Tibial nerve (tissue), 4 donors: ENCODE measurements around the gene IGSF6. TPM values are rescaled to one million over a fixed set of nuclear protein-coding genes. Genes with fewer than 3 reads are reported as not detected.

Experiments used
- DNase-seq, 2 donors: peaks; one replicate each; pipeline ENCODE4 v3.0.0-alpha.2; 2019; ENCODE audit warnings: low spot score in 2 of 2
- H3K27ac ChIP-seq, 4 donors: fragments of 200-600 bp; sonication (generic) in 3 of 4; one replicate each; pipeline ENCODE4 v1.5.1; 2017 to 2019; ENCODE audit warnings: mild to moderate bottlenecking in 1 of 4
- H3K27me3 ChIP-seq, 2 donors: fragments of 200-600 bp; sonication (generic) in 1 of 2; one replicate each; pipeline versions ENCODE4 v1.5.1 to v1.6.0; 2017 to 2019
- H3K36me3 ChIP-seq, 3 donors: fragments of 200-600 bp; sonication (generic); one replicate each; pipeline ENCODE4 v1.5.1; 2018 to 2019
- H3K4me1 ChIP-seq, 4 donors: fragments of 200-600 bp; sonication (generic) in 3 of 4; one replicate each; pipeline ENCODE4 v1.5.1; 2017 to 2019
- H3K4me3 ChIP-seq, 4 donors: fragments of 200-600 bp; sonication (generic) in 3 of 4; one replicate each; pipeline ENCODE4 v1.5.1; 2017 to 2019; ENCODE audit warnings: mild to moderate bottlenecking in 1 of 4, moderate library complexity in 1 of 4
- H3K9me3 ChIP-seq, 4 donors: fragments of 200-600 bp; sonication (generic) in 3 of 4; one replicate each; pipeline ENCODE4 v1.5.1; 2017 to 2019
- EP300 ChIP-seq, 2 donors: sonication (generic); formaldehyde crosslinking; IDR thresholded peaks; one replicate each; pipeline ENCODE4 v1.6.1; 2017; ENCODE audit warnings: antibody characterized with exemption in 2 of 2, mild to moderate bottlenecking in 1 of 2
- POLR2A ChIP-seq, 2 donors: fragments of 450-650 bp; IDR thresholded peaks; one replicate each; pipeline ENCODE4 v1.6.1; 2017; ENCODE audit warnings: antibody characterized with exemption in 2 of 2, mild to moderate bottlenecking in 2 of 2, moderate library complexity in 2 of 2
- WGBS, 2 donors: methylation state at CpG; one replicate each; pipeline ENCODE4 v1.1.5; 2018; 5-methylcytosine and 5-hydroxymethylcytosine counted together
- total RNA-seq, 4 donors: library from RNA; depleted of rRNA; stranded (reverse); fragments of >200 nt; gene quantifications; one replicate each; pipeline ENCODE4 v1.1.0, GENCODE V29; 2016
- TF ChIP-seq, protein P1 (sequence below), 5 experiments: fragments of 200-600 bp in 3 of 5; fragments of 450-650 bp in 2 of 5; sonication (generic) in 3 of 5; IDR thresholded peaks; one replicate each; pipeline ENCODE4 v1.5.1; 2016 to 2019; ENCODE audit warnings: antibody characterized with exemption in 5 of 5, mild to moderate bottlenecking in 3 of 5, moderate library complexity in 2 of 5

Gene IGSF6
- total RNA-seq, 4 donors from 2014 or later, result 0.60 to 3.3 (median 1.8) TPM

DNA sequence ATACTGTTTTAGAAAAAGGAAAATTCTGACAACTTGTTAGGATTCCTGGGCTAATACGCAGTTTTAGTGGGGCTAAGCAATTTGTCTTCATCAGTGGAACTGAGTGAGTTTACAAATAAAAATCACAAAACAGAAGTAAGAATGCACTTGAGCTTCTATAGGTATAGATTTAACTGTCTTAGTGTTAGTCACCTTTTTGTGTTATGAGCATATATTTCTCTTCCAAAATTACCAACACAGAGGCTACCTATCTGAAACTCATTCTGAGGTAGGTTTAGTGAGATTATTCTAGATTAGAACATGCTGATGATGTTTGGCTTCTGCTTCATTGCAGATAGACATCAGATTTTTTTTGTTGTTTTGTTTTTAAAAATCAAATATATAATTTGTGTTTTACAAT lies 29.9 kb downstream of the IGSF6 start:
- DNase-seq, result no peak
- TF ChIP-seq EP300 (IDR thresholded peaks at IDR 0.05) (no peak), POLR2A (IDR thresholded peaks at IDR 0.05) (no peak)
- TF ChIP-seq, protein P1, sequence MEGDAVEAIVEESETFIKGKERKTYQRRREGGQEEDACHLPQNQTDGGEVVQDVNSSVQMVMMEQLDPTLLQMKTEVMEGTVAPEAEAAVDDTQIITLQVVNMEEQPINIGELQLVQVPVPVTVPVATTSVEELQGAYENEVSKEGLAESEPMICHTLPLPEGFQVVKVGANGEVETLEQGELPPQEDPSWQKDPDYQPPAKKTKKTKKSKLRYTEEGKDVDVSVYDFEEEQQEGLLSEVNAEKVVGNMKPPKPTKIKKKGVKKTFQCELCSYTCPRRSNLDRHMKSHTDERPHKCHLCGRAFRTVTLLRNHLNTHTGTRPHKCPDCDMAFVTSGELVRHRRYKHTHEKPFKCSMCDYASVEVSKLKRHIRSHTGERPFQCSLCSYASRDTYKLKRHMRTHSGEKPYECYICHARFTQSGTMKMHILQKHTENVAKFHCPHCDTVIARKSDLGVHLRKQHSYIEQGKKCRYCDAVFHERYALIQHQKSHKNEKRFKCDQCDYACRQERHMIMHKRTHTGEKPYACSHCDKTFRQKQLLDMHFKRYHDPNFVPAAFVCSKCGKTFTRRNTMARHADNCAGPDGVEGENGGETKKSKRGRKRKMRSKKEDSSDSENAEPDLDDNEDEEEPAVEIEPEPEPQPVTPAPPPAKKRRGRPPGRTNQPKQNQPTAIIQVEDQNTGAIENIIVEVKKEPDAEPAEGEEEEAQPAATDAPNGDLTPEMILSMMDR (IDR thresholded peaks at IDR 0.05), result no peak
- no peak overlapping the region for H3K4me3 ChIP-seq
- no peaks in the 10 kb centered on the region for H3K27me3 ChIP-seq
- peaks cover 0 to 22% (median 3%) of the 10 kb centered on the region in 4 donors for H3K4me1 ChIP-seq
- H3K36me3 ChIP-seq, result peaks cover 0 to 34% (median 0%) of the 10 kb centered on the region in 3 donors
- H3K27ac ChIP-seq, result no peak overlapping the region
- no peaks in the 10 kb centered on the region for H3K9me3 ChIP-seq
- 96 to 100% methylated on average over 1 of the region's 1 CpG for WGBS, 2 donors

DNA sequence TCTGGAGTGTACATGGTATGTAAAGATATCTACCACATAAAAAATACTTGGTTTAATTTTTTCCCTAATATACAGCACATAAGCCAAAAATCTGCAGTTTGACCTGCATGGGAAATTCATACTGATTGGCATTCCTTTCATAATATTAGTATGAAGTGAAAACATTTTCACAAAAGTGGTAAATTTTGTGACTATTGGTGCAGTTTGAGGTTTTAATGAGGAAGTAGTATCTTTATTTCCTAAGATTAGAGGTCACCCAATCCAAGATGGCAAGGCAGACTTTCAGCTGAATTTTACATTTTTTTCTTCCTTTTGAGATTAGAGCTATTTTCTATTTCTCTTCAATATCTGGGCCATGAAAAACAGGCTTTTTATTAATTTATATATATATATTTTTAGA lies 31.8 kb downstream of the IGSF6 start:
- DNase-seq, result no peak
- Histone ChIP-seq H3K36me3 (peaks cover 0 to 22% (median 0%) of the 10 kb centered on the region in 3 donors), H3K27ac (no peak overlapping the region), H3K9me3 (no peaks in the 10 kb centered on the region), H3K4me3 (no peak overlapping the region), H3K4me1 (peaks cover 0 to 12% (median 0%) of the 10 kb centered on the region in 4 donors), H3K27me3 (no peaks in the 10 kb centered on the region)
- no peak for TF ChIP-seq POLR2A (IDR thresholded peaks at IDR 0.05)
- TF ChIP-seq, protein P1 (IDR thresholded peaks at IDR 0.05), result no peak
- no peak for TF ChIP-seq EP300 (IDR thresholded peaks at IDR 0.05)

DNA sequence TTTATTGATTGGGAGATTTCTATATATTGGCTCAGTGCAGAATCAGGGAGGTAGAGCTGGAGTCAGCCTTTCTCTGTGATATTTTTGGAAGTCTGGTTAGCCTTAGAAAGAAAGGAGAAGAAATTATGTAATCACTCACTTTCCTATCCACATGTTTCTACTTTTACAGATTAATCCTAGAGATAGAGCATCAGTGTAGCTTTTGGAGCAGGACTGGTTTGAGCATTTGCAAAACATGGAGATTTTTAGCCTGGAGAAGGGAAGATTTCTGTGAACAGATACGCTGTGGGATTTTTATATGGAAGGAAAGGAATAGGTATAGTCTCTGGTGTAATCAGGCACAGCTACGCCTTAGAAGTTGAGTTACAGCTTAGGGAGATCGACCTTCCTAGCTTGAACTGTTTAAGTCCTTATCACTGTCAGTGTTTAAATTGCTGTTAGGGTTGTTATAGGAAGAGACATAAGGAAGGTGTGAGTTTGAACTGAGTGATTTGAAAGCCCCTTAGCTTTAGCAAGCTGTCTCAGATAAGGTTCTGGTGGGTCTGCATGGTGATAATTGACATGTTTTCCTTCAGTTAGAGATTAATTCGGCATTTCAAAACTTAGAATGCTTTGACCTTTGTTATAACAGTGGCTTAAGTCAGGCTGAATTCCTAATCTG lies 32.5 kb downstream of the IGSF6 start:
- Histone ChIP-seq H3K27ac (no peak overlapping the region), H3K27me3 (no peaks in the 10 kb centered on the region), H3K4me3 (no peak overlapping the region), H3K4me1 (peaks cover 0 to 15% (median 0%) of the 10 kb centered on the region in 4 donors), H3K36me3 (peaks cover 0 to 15% (median 0%) of the 10 kb centered on the region in 3 donors), H3K9me3 (no peaks in the 10 kb centered on the region)
- WGBS, 2 donors, result 78% methylated on average over 4 of the region's 4 CpGs
- DNase-seq, result no peak
- no peak for TF ChIP-seq EP300 (IDR thresholded peaks at IDR 0.05)
- TF ChIP-seq POLR2A (IDR thresholded peaks at IDR 0.05), result no peak
- TF ChIP-seq, protein P1 (IDR thresholded peaks at IDR 0.05), result no peak

DNA sequence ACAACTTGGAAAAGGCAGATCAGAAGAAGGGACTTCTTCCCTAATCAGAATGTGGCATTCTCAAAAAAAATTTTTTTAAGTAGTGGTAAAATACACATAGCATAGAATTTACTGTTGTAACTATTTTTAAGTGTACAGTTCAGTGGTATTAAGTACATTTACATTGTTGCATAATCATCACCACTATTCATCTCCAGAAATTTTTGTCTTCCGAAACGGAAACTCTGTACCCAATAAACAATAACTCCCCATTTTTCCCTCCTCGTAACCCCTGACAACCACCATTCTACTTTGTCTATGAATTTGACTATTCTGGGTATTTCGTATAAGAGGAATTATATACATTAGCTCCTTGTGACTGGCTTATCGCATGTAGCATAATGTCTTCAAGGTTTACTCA lies 34.1 kb downstream of the IGSF6 start:
- DNase-seq, result no peak
- Histone ChIP-seq H3K4me3 (no peak overlapping the region), H3K27ac (no peak overlapping the region), H3K9me3 (no peaks in the 10 kb centered on the region), H3K36me3 (peaks cover 0 to 8% (median 0%) of the 10 kb centered on the region in 3 donors), H3K27me3 (no peaks in the 10 kb centered on the region), H3K4me1 (peaks cover 0 to 15% (median 0%) of the 10 kb centered on the region in 4 donors)
- TF ChIP-seq EP300 (IDR thresholded peaks at IDR 0.05) (no peak), POLR2A (IDR thresholded peaks at IDR 0.05) (no peak)
- TF ChIP-seq, protein P1 (IDR thresholded peaks at IDR 0.05), result no peak
- 84 to 91% methylated on average over 5 of the region's 5 CpGs for WGBS, 2 donors

DNA sequence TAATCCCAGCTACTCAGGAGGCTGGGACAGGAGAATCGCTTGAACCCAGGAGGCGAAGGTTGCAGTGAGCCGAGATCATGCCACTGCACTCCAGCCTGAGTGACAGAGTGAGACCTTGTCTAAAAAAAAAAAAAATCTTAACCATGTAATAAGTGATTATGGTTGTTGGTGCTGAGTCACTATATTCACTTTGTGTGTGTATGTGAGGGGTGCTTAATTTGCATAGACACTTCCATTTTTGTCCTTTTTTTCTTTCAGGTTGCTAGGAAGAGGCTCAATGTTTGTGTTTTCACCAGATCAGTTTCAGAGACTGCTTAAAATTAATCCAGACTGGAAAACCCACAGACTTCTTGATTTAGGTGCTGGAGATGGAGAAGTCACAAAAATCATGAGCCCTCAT lies 34.8 kb downstream of the IGSF6 start:
- H3K36me3 ChIP-seq, result peaks cover 0 to 8% (median 0%) of the 10 kb centered on the region in 3 donors
- DNase-seq, result no peak
- no peak overlapping the region for H3K27ac ChIP-seq
- H3K27me3 ChIP-seq, result no peaks in the 10 kb centered on the region
- TF ChIP-seq EP300 (IDR thresholded peaks at IDR 0.05) (no peak), POLR2A (IDR thresholded peaks at IDR 0.05) (no peak)
- TF ChIP-seq, protein P1 (IDR thresholded peaks at IDR 0.05), result no peak
- H3K9me3 ChIP-seq, result no peaks in the 10 kb centered on the region
- no peak overlapping the region for H3K4me3 ChIP-seq
- WGBS, 2 donors, result 90 to 94% methylated on average over 3 of the region's 3 CpGs
- H3K4me1 ChIP-seq, result peaks cover 0 to 17% (median 0%) of the 10 kb centered on the region in 4 donors
